Body of pancreas (tissue), 4 donors: Measurements from ENCODE around the gene ATAD5.

ENCODE experiments used
- CTCF ChIP-seq, 7 experiments: fragments of 450-650 bp in 4 of 7; fragments of 200-600 bp in 3 of 7; sonication (generic) in 3 of 7; IDR thresholded peaks; one replicate each; pipeline ENCODE4 v1.5.1; 2016 to 2019; ENCODE audit warnings: antibody characterized with exemption in 7 of 7
- POLR2A ChIP-seq, 3 donors: fragments of 450-650 bp; IDR thresholded peaks; one replicate each; pipeline ENCODE4 v1.6.1; 2016; ENCODE audit warnings: antibody characterized with exemption in 3 of 3, mild to moderate bottlenecking in 2 of 3

- TF ChIP-seq CTCF (IDR thresholded peaks at IDR 0.05) (no peak), POLR2A (IDR thresholded peaks at IDR 0.05) (no peak)
These were observed 4.7 kb upstream of the ATAD5 start for GRCh38 chr17:30827082-30827481.
